KOPT-K1 (cell line): ENCODE measurements around the gene CCDC157.
"Not testable (repeated sequence)": the region's sequence is repeated elsewhere in the genome, so short reads cannot be mapped to it uniquely, and the experiment has no call there.

ENCODE experiments used
- H3K27ac ChIP-seq: fragments of 200-600 bp; sonication (generic); 2 replicates; pipeline ENCODE4 v1.5.1; 2016; ENCODE audit warnings: antibody characterized with exemption, mild to moderate bottlenecking, low read depth, low read length; ENCODE audit not compliant: poor library complexity, severe bottlenecking
- H3K36me3 ChIP-seq: fragments of 200-600 bp; sonication (generic); 2 replicates; pipeline ENCODE4 v1.5.1; 2017; ENCODE audit warnings: antibody characterized with exemption, mild to moderate bottlenecking, low read length, moderate library complexity; ENCODE audit not compliant: insufficient read depth
- H3K9me3 ChIP-seq: fragments of 200-600 bp; sonication (generic); 2 replicates; pipeline ENCODE4 v1.5.1; 2017; ENCODE audit warnings: antibody characterized with exemption, low read length, mild to moderate bottlenecking; ENCODE audit not compliant: insufficient read depth, poor library complexity, severe bottlenecking

CCDC157 gene

GRCh38 chr22:30402028-30402765 lies 45.4 kb downstream of the CCDC157 start:
- H3K36me3 ChIP-seq: peaks cover 13% of the 10 kb centered on the region
- no peaks in the 10 kb centered on the region for H3K9me3 ChIP-seq
- H3K27ac ChIP-seq: no peak overlapping the region

GRCh38 chr22:30402766-30403104 lies 45.9 kb downstream of the CCDC157 start:
- H3K9me3 ChIP-seq, H3K27ac ChIP-seq: not testable (repeated sequence)
- H3K36me3 ChIP-seq: peaks cover 19% of the 10 kb centered on the region

- Histone ChIP-seq H3K36me3 (peaks cover 34% of the 10 kb centered on the region), H3K27ac (no peak overlapping the region), H3K9me3 (no peaks in the 10 kb centered on the region)
These were observed 47.5 kb downstream of the CCDC157 start for GRCh38 chr22:30404307-30404706.

GRCh38 chr22:30405731-30406130 lies 48.9 kb downstream of the CCDC157 start:
- no peak overlapping the region for H3K27ac ChIP-seq
- H3K36me3 ChIP-seq: peaks cover 48% of the 10 kb centered on the region
- no peaks in the 10 kb centered on the region for H3K9me3 ChIP-seq

GRCh38 chr22:30406400-30406799 lies 49.6 kb downstream of the CCDC157 start:
- Histone ChIP-seq H3K36me3 (peaks cover 55% of the 10 kb centered on the region), H3K9me3 (no peaks in the 10 kb centered on the region), H3K27ac (no peak overlapping the region)

- no peaks in the 10 kb centered on the region for H3K9me3 ChIP-seq
- H3K36me3 ChIP-seq: peaks cover 76% of the 10 kb centered on the region
- H3K27ac ChIP-seq: no peak overlapping the region
These were observed 51.7 kb downstream of the CCDC157 start for GRCh38 chr22:30408388-30409102.

- H3K9me3 ChIP-seq: no peaks in the 10 kb centered on the region
- H3K36me3 ChIP-seq: peaks cover 99% of the 10 kb centered on the region
- no peak overlapping the region for H3K27ac ChIP-seq
These were observed 55.0 kb downstream of the CCDC157 start for GRCh38 chr22:30411780-30412179.

- Histone ChIP-seq H3K27ac (no peak overlapping the region), H3K36me3 (peaks cover 99% of the 10 kb centered on the region), H3K9me3 (no peaks in the 10 kb centered on the region)
These were observed 56.2 kb downstream of the CCDC157 start for GRCh38 chr22:30413001-30413400.

- H3K27ac ChIP-seq: no peak overlapping the region
- H3K9me3 ChIP-seq: no peaks in the 10 kb centered on the region
- peaks cover 99% of the 10 kb centered on the region for H3K36me3 ChIP-seq
These were observed 57.1 kb downstream of the CCDC157 start for GRCh38 chr22:30413745-30414524.

GRCh38 chr22:30414525-30415047 lies 57.8 kb downstream of the CCDC157 start:
- H3K9me3 ChIP-seq: no peaks in the 10 kb centered on the region
- H3K36me3 ChIP-seq: peaks cover 94% of the 10 kb centered on the region
- no peak overlapping the region for H3K27ac ChIP-seq

GRCh38 chr22:30416403-30416802 lies 59.6 kb downstream of the CCDC157 start:
- H3K36me3 ChIP-seq: peaks cover 94% of the 10 kb centered on the region
- no peak overlapping the region for H3K27ac ChIP-seq
- H3K9me3 ChIP-seq: no peaks in the 10 kb centered on the region

- H3K27ac ChIP-seq: no peak overlapping the region
- peaks cover 93% of the 10 kb centered on the region for H3K36me3 ChIP-seq
- H3K9me3 ChIP-seq: no peaks in the 10 kb centered on the region
These were observed 60.0 kb downstream of the CCDC157 start for GRCh38 chr22:30416837-30417236.

GRCh38 chr22:30420347-30421125 lies 63.7 kb downstream of the CCDC157 start:
- Histone ChIP-seq H3K9me3 (no peaks in the 10 kb centered on the region), H3K27ac (no peak overlapping the region), H3K36me3 (peaks cover 61% of the 10 kb centered on the region)

- H3K36me3 ChIP-seq: peaks cover 49% of the 10 kb centered on the region
- H3K9me3 ChIP-seq: no peaks in the 10 kb centered on the region
- H3K27ac ChIP-seq: no peak overlapping the region
These were observed 65.1 kb downstream of the CCDC157 start for GRCh38 chr22:30421695-30422480.
